Measurements from ENCODE around the gene CCNL1.

CCNL1 gene

GRCh38 chr3:157135671-157136396 is 24.1 kb downstream of the CCNL1 start:
- no peak overlapping the region for H3K27ac ChIP-seq (replicated peaks)
- H3K27me3 ChIP-seq (ENCODE audit: insufficient read depth, poor library complexity, severe bottlenecking), result no peaks in the 10 kb centered on the region
- TF ChIP-seq REST (IDR thresholded peaks at IDR 0.05; ENCODE audit: insufficient replicate concordance, low read depth) (no peak), GABPA (IDR thresholded peaks at IDR 0.05; ENCODE audit: low read depth) (no peak), SPI1 (IDR thresholded peaks at IDR 0.05; ENCODE audit: borderline replicate concordance, low read depth) (no peak), POLR2AphosphoS5 (IDR thresholded peaks at IDR 0.05; ENCODE audit: low read depth) (no peak), CTCF (IDR thresholded peaks at IDR 0.05; ENCODE audit: insufficient read depth, low read length) (no peak)
- no peak for DNase-seq (ENCODE audit: low read depth in 1 of 2, low spot score in 1 of 2)
- H3K4me3 ChIP-seq (replicated peaks; ENCODE audit: insufficient read depth, low read length), result no peak overlapping the region

- Histone ChIP-seq H3K27me3 (ENCODE audit: insufficient read depth, poor library complexity, severe bottlenecking) (no peaks in the 10 kb centered on the region), H3K27ac (replicated peaks) (no peak overlapping the region), H3K4me3 (replicated peaks; ENCODE audit: insufficient read depth, low read length) (no peak overlapping the region)
- TF ChIP-seq CTCF (IDR thresholded peaks at IDR 0.05; ENCODE audit: insufficient read depth, low read length) (no peak), SPI1 (IDR thresholded peaks at IDR 0.05; ENCODE audit: borderline replicate concordance, low read depth) (no peak), REST (IDR thresholded peaks at IDR 0.05; ENCODE audit: insufficient replicate concordance, low read depth) (no peak), GABPA (IDR thresholded peaks at IDR 0.05; ENCODE audit: low read depth) (no peak), POLR2AphosphoS5 (IDR thresholded peaks at IDR 0.05; ENCODE audit: low read depth) (no peak)
- DNase-seq (ENCODE audit: low read depth in 1 of 2, low spot score in 1 of 2), result no peak
Observed at GRCh38 chr3:157134620-157135191, 25.2 kb downstream of the CCNL1 start.

- TF ChIP-seq SPI1 (IDR thresholded peaks at IDR 0.05; ENCODE audit: borderline replicate concordance, low read depth) (no peak), POLR2AphosphoS5 (IDR thresholded peaks at IDR 0.05; ENCODE audit: low read depth) (no peak), CTCF (IDR thresholded peaks at IDR 0.05; ENCODE audit: insufficient read depth, low read length) (no peak), GABPA (IDR thresholded peaks at IDR 0.05; ENCODE audit: low read depth) (no peak), REST (IDR thresholded peaks at IDR 0.05; ENCODE audit: insufficient replicate concordance, low read depth) (no peak)
- Histone ChIP-seq H3K27ac (replicated peaks) (no peak overlapping the region), H3K27me3 (ENCODE audit: insufficient read depth, poor library complexity, severe bottlenecking) (no peaks in the 10 kb centered on the region), H3K4me3 (replicated peaks; ENCODE audit: insufficient read depth, low read length) (no peak overlapping the region)
- no peak for DNase-seq (ENCODE audit: low read depth in 1 of 2, low spot score in 1 of 2)
Observed at GRCh38 chr3:157133434-157134320, 26.3 kb downstream of the CCNL1 start.
